Muscle of arm (tissue), 12 donors: ENCODE measurements around the gene KREMEN1. TPM values are rescaled to one million over a fixed set of nuclear protein-coding genes. Genes with fewer than 3 reads are reported as not detected.

Experiments
- DNase-seq: peaks from one replicate; pipeline ENCODE4 v3.0.0-alpha.2; 2013
- polyA plus RNA-seq, 12 donors: library from polyadenylated mRNA; unstranded; fragments of 120-200 nt; gene quantifications; one replicate each; pipeline ENCODE4 v1.2.1, GENCODE V29; 2013; ENCODE audit not compliant: insufficient read length in 12 of 12

Gene KREMEN1
- polyA plus RNA-seq, 12 donors, result 65.7 to 117 (median 83.6) TPM; not detected in 1

GRCh38 chr22:29175312-29175835 lies 102.5 kb downstream of the KREMEN1 start:
- DNase-seq, result no peak

DNA sequence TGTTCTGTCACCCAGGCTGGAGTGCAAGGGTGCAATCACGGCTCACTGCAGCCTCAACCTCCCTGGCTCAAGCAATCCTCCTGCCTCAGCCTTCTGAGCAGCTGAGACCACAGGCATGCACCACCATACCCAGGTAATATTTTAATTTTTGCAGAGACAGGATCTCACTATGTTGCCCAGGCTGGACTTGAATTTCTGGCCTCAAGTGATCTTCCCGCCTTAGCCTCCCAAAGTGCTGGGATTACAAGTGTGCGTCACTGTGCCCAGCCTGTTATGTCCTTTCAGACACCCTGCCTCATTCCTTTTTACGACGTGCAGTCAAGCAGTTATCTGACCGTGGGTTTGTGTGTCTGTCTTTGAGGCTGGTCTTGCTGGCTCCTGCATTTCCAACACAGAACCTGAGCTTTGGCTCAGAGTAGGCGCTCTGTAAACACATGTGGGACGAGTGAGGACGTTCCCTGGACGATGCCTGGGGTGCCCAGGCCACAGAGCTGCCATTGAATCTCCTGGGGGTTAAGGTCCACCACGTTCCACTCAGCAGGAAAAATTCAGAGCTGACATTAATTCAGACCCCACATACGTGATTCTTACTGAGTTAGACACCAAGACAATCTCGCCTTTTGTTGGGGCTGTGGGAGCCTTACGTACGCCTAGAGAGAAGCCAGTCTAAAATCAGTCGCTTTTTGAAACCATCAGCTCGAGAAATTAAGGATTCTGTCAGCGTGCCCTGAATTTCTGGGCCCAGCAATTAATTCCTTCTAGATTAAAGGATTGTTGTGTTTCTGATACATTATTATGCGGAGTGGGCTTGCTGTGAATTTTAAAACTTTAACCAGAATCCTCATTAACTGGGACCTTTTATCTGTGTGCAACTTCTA lies 111.4 kb downstream of the KREMEN1 start:
- no peak for DNase-seq

GRCh38 chr22:29184849-29185490 lies 112.1 kb downstream of the KREMEN1 start:
- no peak for DNase-seq

DNA sequence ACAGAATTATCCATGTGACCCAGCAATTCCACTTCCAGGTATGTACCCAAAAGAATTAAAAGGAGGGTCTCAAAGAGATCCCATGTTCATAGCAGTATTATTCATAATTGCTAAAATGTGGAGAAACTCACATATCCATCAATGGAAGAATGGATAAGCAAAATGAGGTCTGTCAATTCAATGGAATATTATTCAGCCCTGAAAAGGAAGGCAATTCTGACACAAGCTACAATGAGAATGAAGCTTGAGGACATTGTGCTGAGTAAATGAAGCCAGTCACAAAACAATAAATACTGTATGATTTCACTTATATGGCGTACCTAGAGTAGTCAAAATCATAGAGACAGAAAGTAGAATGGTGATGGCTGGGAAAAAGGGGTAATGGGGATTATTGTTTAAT lies 113.5 kb downstream of the KREMEN1 start:
- no peak for DNase-seq

- DNase-seq, result no peak
Measured at GRCh38 chr22:29187831-29188230, 115.0 kb downstream of the KREMEN1 start.

- DNase-seq, result no peak
Measured at GRCh38 chr22:29190051-29190450, 117.2 kb downstream of the KREMEN1 start.

GRCh38 chr22:29190918-29191317 lies 118.1 kb downstream of the KREMEN1 start:
- no peak for DNase-seq

DNA sequence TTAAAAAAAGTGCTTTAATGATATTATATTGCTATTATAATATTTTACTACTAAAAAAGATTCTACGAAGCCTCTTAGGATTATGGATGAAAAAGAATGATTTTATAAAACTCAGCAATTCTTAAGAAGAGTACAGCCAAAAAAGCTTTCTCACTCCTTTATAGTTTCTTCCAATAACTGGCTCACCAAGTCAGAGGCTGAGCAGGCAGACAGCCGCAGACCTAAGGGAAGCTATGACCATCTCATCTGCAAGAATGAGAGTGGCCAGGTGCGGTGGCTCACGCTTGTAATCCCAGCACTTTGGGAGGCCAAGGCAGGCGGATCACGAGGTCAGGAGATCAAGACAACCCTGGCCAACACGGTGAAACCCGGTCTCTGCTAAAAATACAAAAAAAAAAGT lies 120.2 kb downstream of the KREMEN1 start:
- DNase-seq, result no peak

DNA sequence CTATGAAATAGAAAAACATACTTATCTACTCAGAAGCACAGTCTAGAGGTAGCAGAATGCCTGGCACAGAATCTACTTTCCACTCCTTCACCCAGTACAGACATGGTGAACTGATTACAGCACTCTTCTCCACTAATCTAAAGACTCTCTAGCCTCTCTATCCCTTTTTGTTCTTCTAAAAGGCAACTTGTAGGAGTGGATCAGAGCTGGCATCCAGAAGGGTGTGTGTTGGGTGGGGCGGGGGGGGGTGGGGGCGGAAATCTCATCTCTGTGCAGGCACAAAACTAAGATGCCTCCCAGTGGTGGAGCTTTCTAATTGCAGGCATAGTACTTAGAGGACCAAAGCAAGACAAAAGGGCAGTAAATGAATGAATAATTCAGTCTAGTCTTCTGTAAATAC lies 121.3 kb downstream of the KREMEN1 start:
- no peak for DNase-seq

GRCh38 chr22:29195118-29195963 lies 122.5 kb downstream of the KREMEN1 start:
- no peak for DNase-seq

DNA sequence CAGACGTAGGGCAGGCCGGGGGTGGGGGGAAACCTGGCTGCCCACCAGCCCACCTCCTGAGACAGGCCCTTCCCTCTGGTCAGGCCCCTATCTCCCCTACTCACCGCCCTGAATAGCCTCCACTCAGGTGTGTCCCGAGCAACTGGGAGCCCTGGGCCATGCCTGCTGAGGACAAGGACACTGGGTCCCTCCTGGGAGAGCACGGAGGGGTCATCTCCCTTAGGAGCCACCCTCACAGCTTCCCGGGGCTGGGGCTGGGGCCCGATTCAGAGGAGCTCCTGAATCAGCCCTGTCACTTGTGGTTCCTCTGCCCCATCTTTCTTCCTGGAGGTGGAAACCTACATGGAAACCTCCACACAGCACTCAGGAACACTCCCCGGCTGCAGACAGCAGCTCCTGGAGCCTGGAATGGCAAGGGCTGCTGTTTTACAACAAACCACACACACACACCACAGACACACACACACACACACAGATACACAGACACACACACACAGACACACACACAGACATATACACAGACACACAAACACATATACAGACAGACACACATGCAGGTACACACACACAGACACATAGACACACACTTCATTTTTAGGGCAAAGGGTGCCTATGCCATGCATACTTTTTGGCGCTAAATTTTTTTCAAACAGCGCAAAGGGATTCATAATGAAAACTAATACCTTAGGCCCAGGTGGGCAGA lies 123.3 kb downstream of the KREMEN1 start:
- no peak for DNase-seq

- DNase-seq, result no peak
Measured at GRCh38 chr22:29197096-29197495, 124.3 kb downstream of the KREMEN1 start.

GRCh38 chr22:29198240-29198639 lies 125.4 kb downstream of the KREMEN1 start:
- DNase-seq, result no peak

- DNase-seq, result no peak
Measured at GRCh38 chr22:29199702-29200400, 127.0 kb downstream of the KREMEN1 start.

DNA sequence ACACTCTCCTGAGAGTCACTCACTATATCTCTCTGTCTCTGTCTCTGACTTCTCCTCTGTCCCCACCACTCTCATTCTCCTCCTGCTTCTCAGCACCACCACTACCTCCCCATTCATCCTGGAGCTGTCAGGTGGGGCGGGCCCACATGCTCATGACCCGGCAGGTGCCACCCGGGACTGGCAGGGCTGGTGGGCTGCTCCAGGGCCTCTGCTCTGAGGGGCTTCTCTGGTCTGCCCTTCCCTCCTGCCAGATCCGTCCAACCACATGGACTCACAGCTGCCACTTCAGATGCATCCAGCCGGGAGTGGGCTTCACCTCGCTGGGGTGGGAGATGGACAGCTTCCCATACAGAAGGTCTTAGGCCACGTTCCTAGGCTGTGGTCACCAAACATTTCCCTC lies 128.1 kb downstream of the KREMEN1 start:
- no peak for DNase-seq

GRCh38 chr22:29201782-29202181 lies 128.9 kb downstream of the KREMEN1 start:
- no peak for DNase-seq

- no peak for DNase-seq
Measured at GRCh38 chr22:29202212-29203192, 129.7 kb downstream of the KREMEN1 start.

DNA sequence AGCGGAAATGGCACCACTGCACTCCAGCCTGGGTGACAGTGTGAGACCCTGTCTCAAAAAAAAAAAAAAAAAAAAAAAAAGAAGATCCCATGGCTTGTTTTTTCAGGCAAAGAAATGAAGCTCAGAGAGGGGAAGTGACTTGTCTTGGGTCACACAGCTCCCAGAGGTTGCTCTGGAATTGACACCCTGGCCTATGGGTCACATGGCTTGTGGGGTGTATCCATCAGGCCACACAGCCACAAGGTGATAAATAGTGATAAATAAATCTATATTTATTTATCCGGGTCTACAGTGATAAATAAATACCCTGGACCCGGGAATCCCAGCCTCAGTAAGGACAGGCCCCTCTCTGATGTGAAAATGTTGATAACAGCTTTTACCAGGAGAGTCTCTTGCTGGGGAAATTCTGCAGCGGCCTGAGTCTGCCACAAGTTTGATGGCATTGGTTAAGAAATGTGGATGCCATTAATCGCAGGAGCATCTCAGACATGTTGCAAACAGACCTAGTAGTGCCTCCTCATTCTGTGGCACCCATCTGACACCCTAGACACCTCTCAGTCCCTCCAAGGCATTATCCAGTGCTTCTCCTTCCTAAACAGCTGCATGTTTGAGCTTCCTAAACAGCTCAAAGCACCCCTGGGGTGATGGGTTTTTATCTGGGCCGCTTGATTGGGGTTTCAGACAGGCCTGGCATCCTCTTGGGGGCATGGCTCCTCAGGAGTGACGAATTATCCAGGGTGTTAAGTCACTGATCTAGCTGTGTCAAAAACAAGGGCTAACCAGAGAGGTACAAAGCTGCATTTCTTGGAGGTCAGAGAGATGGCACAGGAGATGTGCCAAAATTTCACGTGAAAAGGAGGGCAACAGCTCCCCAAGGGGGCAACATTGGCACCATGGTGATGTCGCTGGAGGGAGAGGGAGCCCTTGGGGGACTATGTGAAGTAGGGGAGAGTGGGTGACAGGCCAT lies 130.9 kb downstream of the KREMEN1 start:
- DNase-seq, result no peak
